ENCODE measurements around the gene RNF7. TPM values are rescaled to one million over a fixed set of nuclear protein-coding genes. Genes with fewer than 3 reads are reported as not detected.
"Not testable (repeated sequence)": the region's sequence is repeated elsewhere in the genome, so short reads cannot be mapped to it uniquely, and the experiment has no call there.

The RNF7 gene
- total RNA-seq, 1 donor from 2014 or later, result 93.8 TPM

- DNase-seq, result no peak
These were observed 45.5 kb downstream of the RNF7 start for GRCh38 chr3:141783632-141784031.

- DNase-seq, result no peak
These were observed 46.0 kb downstream of the RNF7 start for GRCh38 chr3:141784096-141784495.

GRCh38 chr3:141784531-141784930 is 46.4 kb downstream of the RNF7 start:
- DNase-seq, result no peak

- DNase-seq, result no peak
These were observed 50.1 kb downstream of the RNF7 start for GRCh38 chr3:141788149-141788548.

GRCh38 chr3:141788750-141789149 is 50.7 kb downstream of the RNF7 start:
- DNase-seq, result not testable (repeated sequence)

- DNase-seq, result peak; percentile 26
These were observed 51.2 kb downstream of the RNF7 start for GRCh38 chr3:141789281-141789680.

GRCh38 chr3:141790171-141790570 is 52.1 kb downstream of the RNF7 start:
- no peak for DNase-seq

- DNase-seq, result no peak
These were observed 54.4 kb downstream of the RNF7 start for GRCh38 chr3:141792495-141792894.

- no peak for DNase-seq
These were observed 55.6 kb downstream of the RNF7 start for GRCh38 chr3:141793476-141794260.

GRCh38 chr3:141795276-141795675 is 57.2 kb downstream of the RNF7 start:
- DNase-seq, result no peak

- no peak for DNase-seq
These were observed 57.6 kb downstream of the RNF7 start for GRCh38 chr3:141795741-141796080.

- DNase-seq, result peak; percentile 13
These were observed 58.2 kb downstream of the RNF7 start for GRCh38 chr3:141796081-141796888.

Other genes with a start within 250 kb of the RNF7 start
- gene GRK7, start 25.1 kb downstream of the RNF7 start, total RNA-seq, result not detected in 2 replicates
- 129 and 199 TPM in 2 replicates for gene ATP1B3, start 138.3 kb downstream of the RNF7 start, total RNA-seq

Data from dermis blood vessel endothelial cell (primary cell).